Left lobe of liver (tissue), 2 donors: Measurements from ENCODE around the gene UGT2B10. TPM values are rescaled to one million over a fixed set of nuclear protein-coding genes. Genes with fewer than 3 reads are reported as not detected.

ENCODE experiments used
- ATAC-seq: fragments of 200-7000 bp; cut with Tn5 transposase; one replicate; pipeline ENCODE4 v1.9.1; 2020; ENCODE audit warnings: mild to moderate bottlenecking, moderate library complexity
- DNase-seq: peaks from one replicate; pipeline ENCODE4 v3.0.0-alpha.2; 2020; ENCODE audit warnings: low spot score
- total RNA-seq: library from RNA; stranded (reverse); gene quantifications from one replicate; pipeline ENCODE4 v1.2.1, GENCODE V29; 2021
- donor health status: DM: no; HTN: no; CAD: no; lungs with moderate emphysema.
- donor health status: DM: no; HTN: yes; CAD: no.

UGT2B10 gene
- total RNA-seq, 1 donor from 2014 or later: 290 TPM

GRCh38 chr4:68869274-68869773, 53.5 kb downstream of the UGT2B10 start:
- ATAC-seq (no peak), DNase-seq (no peak)

DNA sequence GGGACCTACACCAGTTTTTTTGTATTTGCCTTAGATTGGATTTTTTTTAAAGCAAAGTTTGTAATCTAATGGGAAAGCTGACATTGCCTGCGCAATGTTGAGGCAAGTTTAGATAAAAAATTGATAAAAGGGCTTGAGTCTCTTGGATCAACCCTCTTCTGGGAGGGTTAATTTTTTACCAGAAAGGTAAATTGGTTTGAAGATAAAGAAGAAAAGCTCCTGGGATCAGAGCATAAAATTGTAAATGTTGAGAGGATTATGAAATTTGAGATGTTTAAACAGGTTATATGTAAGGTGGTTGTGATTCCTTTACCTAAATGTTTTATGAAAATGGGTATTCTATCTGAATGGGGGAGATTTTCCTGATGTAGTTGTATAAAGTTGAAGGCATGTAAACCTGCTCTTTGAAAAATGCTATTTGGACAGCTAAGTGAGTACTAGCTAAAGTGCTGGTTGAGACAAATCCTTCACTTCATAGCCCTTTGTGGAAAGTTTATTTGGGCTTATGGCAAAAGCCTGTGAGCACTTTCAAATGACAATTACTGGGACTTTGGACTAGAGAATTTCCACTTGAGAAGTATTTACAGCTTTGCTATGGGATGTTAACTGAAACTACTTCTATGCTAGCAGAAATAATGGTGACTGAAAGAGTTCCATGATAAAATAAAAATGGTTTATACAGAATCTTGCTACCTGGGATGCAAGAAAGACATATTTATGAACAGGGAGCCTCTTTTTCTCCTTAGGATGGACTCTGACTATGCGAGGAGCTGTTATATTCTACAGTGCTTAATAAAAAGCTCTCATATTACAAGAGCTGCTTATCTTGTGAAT, 56.2 kb downstream of the UGT2B10 start:
- ATAC-seq (peak; percentile 66), DNase-seq (no peak)

- ATAC-seq: peak; percentile 25
- DNase-seq: no peak
Observed at GRCh38 chr4:68872643-68873502, 57.1 kb downstream of the UGT2B10 start.

DNA sequence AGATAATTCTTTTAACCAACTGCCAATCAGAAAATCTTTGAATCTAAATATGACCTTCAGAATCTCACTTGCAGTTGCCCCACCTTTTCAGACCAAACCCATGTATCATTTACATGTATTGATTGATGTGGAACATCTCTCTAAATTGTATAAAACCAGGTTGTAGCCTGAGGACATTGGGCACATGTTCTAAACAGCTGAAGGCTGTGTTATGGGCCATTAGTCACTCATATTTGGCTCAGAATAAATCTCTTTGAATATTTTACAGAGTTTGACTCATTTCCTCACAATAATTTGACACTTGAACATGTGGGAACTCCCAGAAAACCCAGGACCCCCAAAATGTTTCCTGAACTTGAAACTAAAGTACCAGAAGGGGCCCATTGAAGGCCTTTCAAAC, 58.7 kb downstream of the UGT2B10 start:
- DNase-seq (no peak), ATAC-seq (no peak)

DNA sequence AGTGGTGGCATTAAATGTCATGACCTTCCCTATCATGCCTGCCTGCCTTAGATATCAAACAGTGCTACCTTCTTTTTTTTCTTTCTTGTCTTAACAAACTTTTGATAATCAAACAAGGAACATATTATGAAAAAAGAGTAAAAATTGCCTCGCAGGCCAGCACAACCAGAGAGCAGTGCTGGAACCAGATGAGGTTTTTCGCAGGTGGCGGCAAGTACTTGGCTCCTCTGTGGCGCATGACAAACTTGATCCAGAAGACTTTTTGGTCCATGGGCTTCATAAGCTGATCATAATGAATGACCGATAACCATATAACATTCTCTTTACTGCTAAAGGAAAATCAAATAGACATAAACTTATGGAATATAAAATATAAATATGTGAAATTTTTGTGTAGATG, 61.8 kb downstream of the UGT2B10 start:
- ATAC-seq: peak; percentile 63
- DNase-seq: no peak

DNA sequence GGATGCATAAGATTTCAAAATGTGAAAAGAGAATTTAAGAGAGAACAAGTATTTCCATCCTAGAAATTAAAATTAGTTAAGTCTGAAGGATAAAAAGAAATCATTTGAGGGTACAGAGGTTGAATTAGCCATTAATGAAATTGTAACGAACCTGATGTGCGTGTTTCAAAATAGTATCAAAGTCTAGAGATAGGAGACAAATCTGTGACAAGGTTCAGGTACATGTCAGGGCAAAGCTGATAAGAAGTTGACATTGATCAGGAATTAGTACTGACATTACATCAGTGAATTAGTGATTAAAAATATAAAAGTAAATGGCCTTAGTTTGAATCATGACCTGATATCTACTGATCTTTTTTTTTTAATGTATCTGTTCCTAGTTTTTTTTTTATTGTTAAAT, 62.3 kb downstream of the UGT2B10 start:
- ATAC-seq (peak; percentile 82), DNase-seq (no peak)

Other genes starting within 250 kb of the UGT2B10 start
- 9.8 TPM for gene UGT2B17, start 239.7 kb upstream of the UGT2B10 start, total RNA-seq
- gene UGT2B15, start 145.3 kb upstream of the UGT2B10 start, total RNA-seq: 111 TPM
- 16.6 TPM for gene UGT2A3, start 135.8 kb downstream of the UGT2B10 start, total RNA-seq